H1 (cell line): Measurements from ENCODE around the gene IRF8. TPM values are rescaled to one million over a fixed set of nuclear protein-coding genes. Genes with fewer than 3 reads are reported as not detected.

ENCODE experiments used
- CTCF ChIA-PET: fragments of 300-600 bp; sonication (Branson Sonifier 250); formaldehyde crosslinking; loops from one replicate; lab custom pipeline; 2021; ENCODE audit not compliant: partially characterized antibody; lab: Charles Lee
- POLR2A ChIA-PET: fragments of 300-600 bp; sonication (Branson Sonifier 250); formaldehyde crosslinking; loops from one replicate; lab custom pipeline; 2021; ENCODE audit warnings: inconsistent platforms; ENCODE audit not compliant: partially characterized antibody; lab: Charles Lee
- DNase-seq, 2 experiments: peaks; one replicate each; pipeline versions ENCODE4 v3.0.0 to v3.0.0-alpha.2; 2010 to 2022; ENCODE audit warnings: low spot score in 2 of 2, low read depth in 1 of 2, mixed read lengths in 1 of 2
- FAIRE-seq: peaks from 2 replicates; lab custom pipeline; 2011; peaks lifted over from hg19 to GRCh38; lab: Jason Lieb, UNC
- H2AFZ ChIP-seq: 2 replicates; pipeline ENCODE4 v1.8.1; 2012; ENCODE audit warnings: low read length, inconsistent platforms
- H2AK5ac ChIP-seq: 2 replicates; pipeline ENCODE4 v1.6.1; 2013; ENCODE audit warnings: low read depth, low read length
- H2BK120ac ChIP-seq: replicated peaks from 2 replicates; pipeline ENCODE3; 2013; ENCODE audit warnings: low read depth, low read length, inconsistent platforms
- H2BK12ac ChIP-seq: 2 replicates; pipeline ENCODE4 v1.6.1; 2013; ENCODE audit warnings: low read depth, low read length
- H2BK15ac ChIP-seq: 2 replicates; pipeline ENCODE4 v1.6.1; 2013; ENCODE audit warnings: low read length
- H2BK20ac ChIP-seq: 2 replicates; pipeline ENCODE4 v1.6.1; 2013; ENCODE audit warnings: low read length
- H2BK5ac ChIP-seq: 2 replicates; pipeline ENCODE4 v1.6.1; 2013; ENCODE audit warnings: low read depth, low read length
- H3K14ac ChIP-seq: 2 replicates; pipeline ENCODE4 v1.6.1; 2013; ENCODE audit warnings: inconsistent platforms; ENCODE audit not compliant: insufficient read length
- H3K18ac ChIP-seq: 2 replicates; pipeline ENCODE4 v1.6.1; 2013; ENCODE audit warnings: low read length; ENCODE audit errors: extremely low read depth
- H3K23ac ChIP-seq: 2 replicates; pipeline ENCODE4 v1.6.1; 2013; ENCODE audit warnings: inconsistent platforms; ENCODE audit not compliant: insufficient read length
- H3K23me2 ChIP-seq: 2 replicates; pipeline ENCODE4 v1.6.1; 2013; ENCODE audit warnings: low read depth, low read length
- H3K27ac ChIP-seq: 2 replicates; pipeline ENCODE4 v1.6.1; 2011; ENCODE audit warnings: low read depth, low read length, inconsistent platforms
- H3K27me3 ChIP-seq, 4 experiments: replicated peaks in 1 of 4; 1 replicate in 1 of 4; 2 replicates in 3 of 4; pipeline versions ENCODE4 v1.6.1 to v1.8.1; 2011 to 2013; ENCODE audit warnings: low read length in 3 of 4, mild to moderate bottlenecking in 3 of 4, inconsistent platforms in 2 of 4, mixed read lengths in 2 of 4, moderate library complexity in 1 of 4; ENCODE audit not compliant: control insufficient read depth in 3 of 4, insufficient read depth in 3 of 4; ENCODE audit errors: extremely low read depth in 1 of 4
- H3K36me3 ChIP-seq, 4 experiments: 2 replicates each; pipeline versions ENCODE4 v1.6.1 to v1.8.1; 2011 to 2013; ENCODE audit warnings: mild to moderate bottlenecking in 4 of 4, low read length in 3 of 4, moderate library complexity in 2 of 4, control low read depth in 1 of 4, inconsistent platforms in 1 of 4; ENCODE audit not compliant: insufficient read depth in 4 of 4, control insufficient read depth in 2 of 4
- H3K4ac ChIP-seq: replicated peaks from 2 replicates; pipeline ENCODE3; 2013; ENCODE audit warnings: low read length, low read depth, mixed read lengths, inconsistent platforms; ENCODE audit not compliant: insufficient read length
- H3K4me1 ChIP-seq, 4 experiments: replicated peaks in 1 of 4; 1 replicate in 1 of 4; 2 replicates in 3 of 4; pipeline versions ENCODE4 v1.6.1 to v1.8.1; 2011 to 2013; ENCODE audit warnings: low read length in 3 of 4, inconsistent platforms in 2 of 4, mixed read lengths in 1 of 4; ENCODE audit not compliant: insufficient read depth in 4 of 4, control insufficient read depth in 3 of 4
- H3K4me2 ChIP-seq, 2 experiments: 2 replicates each; pipeline versions ENCODE4 v1.6.1 to v1.8.1; 2011 to 2013; ENCODE audit warnings: low read depth in 2 of 2, low read length in 2 of 2, control low read depth in 1 of 2, inconsistent platforms in 1 of 2, mild to moderate bottlenecking in 1 of 2; ENCODE audit not compliant: insufficient read depth in 1 of 2
- H3K4me3 ChIP-seq, 4 experiments: fragments of 200-600, 300-600 bp in 1 of 4; sonication (generic), shearing (Covaris generic), sonication (Bioruptor Twin) in 1 of 4; 2 replicates each; pipeline versions ENCODE4 v1.5.1 to v1.8.1; 2011 to 2016; ENCODE audit warnings: low read length in 4 of 4, low read depth in 3 of 4, control low read depth in 2 of 4, inconsistent platforms in 2 of 4, mild to moderate bottlenecking in 2 of 4, mixed read lengths in 1 of 4, moderate library complexity in 1 of 4; ENCODE audit not compliant: insufficient read depth in 2 of 4; ENCODE audit errors: extremely low read depth in 1 of 4
- H3K56ac ChIP-seq: replicated peaks from 2 replicates; pipeline ENCODE3; 2013; ENCODE audit warnings: low read depth, mild to moderate bottlenecking, mixed read lengths, low read length, inconsistent platforms; ENCODE audit not compliant: insufficient read length
- H3K79me1 ChIP-seq: 2 replicates; pipeline ENCODE4 v1.6.1; 2013; ENCODE audit warnings: low read depth, low read length, control low read depth
- H3K79me2 ChIP-seq, 2 experiments: 2 replicates each; pipeline versions ENCODE4 v1.6.1 to v1.8.1; 2012 to 2013; ENCODE audit warnings: low read length in 2 of 2, mild to moderate bottlenecking in 2 of 2, inconsistent platforms in 1 of 2; ENCODE audit not compliant: insufficient read depth in 2 of 2, control insufficient read depth in 1 of 2
- H3K9ac ChIP-seq, 4 experiments: replicated peaks in 1 of 4; 1 replicate in 1 of 4; 2 replicates in 3 of 4; pipeline versions ENCODE4 v1.6.1 to v1.8.1; 2011 to 2013; ENCODE audit warnings: low read depth in 3 of 4, low read length in 3 of 4, control low read depth in 2 of 4, mild to moderate bottlenecking in 2 of 4, moderate library complexity in 2 of 4, inconsistent platforms in 1 of 4; ENCODE audit errors: extremely low read depth in 1 of 4
- H3K9me3 ChIP-seq, 2 experiments: 2 replicates each; pipeline versions ENCODE4 v1.6.1 to v1.8.1; 2012 to 2013; ENCODE audit warnings: mild to moderate bottlenecking in 2 of 2, moderate library complexity in 2 of 2, control low read depth in 1 of 2, inconsistent platforms in 1 of 2, low read depth in 1 of 2, low read length in 1 of 2, mixed read lengths in 1 of 2; ENCODE audit not compliant: insufficient read depth in 2 of 2
- H4K20me1 ChIP-seq, 2 experiments: replicated peaks in 1 of 2; 2 replicates each; pipeline versions ENCODE3 to v1.8.1; 2011 to 2013; ENCODE audit warnings: inconsistent platforms in 2 of 2, low read length in 2 of 2, mild to moderate bottlenecking in 1 of 2; ENCODE audit not compliant: insufficient read depth in 2 of 2, control insufficient read depth in 1 of 2
- H4K5ac ChIP-seq: 2 replicates; pipeline ENCODE4 v1.6.1; 2013; ENCODE audit warnings: low read length, low read depth, mixed read lengths, inconsistent platforms; ENCODE audit not compliant: insufficient read length
- H4K8ac ChIP-seq: 2 replicates; pipeline ENCODE4 v1.8.0; 2013; ENCODE audit warnings: mild to moderate bottlenecking, moderate library complexity, low read length, inconsistent platforms; ENCODE audit not compliant: insufficient read depth; ENCODE audit errors: extremely low read depth
- H4K91ac ChIP-seq: replicated peaks from 2 replicates; pipeline ENCODE3; 2013; ENCODE audit warnings: low read length, mixed read lengths, inconsistent platforms; ENCODE audit not compliant: insufficient read length
- ASH2L ChIP-seq: fragments of 200-600, 300-600 bp; sonication (generic); IDR thresholded peaks from one replicate; pipeline ENCODE4 v1.7.1; 2017; ENCODE audit warnings: low read length
- CTBP2 ChIP-seq: IDR thresholded peaks from 2 replicates; pipeline ENCODE4 v1.7.0; 2011; ENCODE audit warnings: borderline replicate concordance, mild to moderate bottlenecking, moderate library complexity, mixed read lengths, low read length; ENCODE audit not compliant: insufficient read depth, insufficient read length
- KDM5A ChIP-seq: fragments of 200-600 bp; IDR thresholded peaks from 2 replicates; pipeline ENCODE4 v1.7.1; 2012; ENCODE audit warnings: mild to moderate bottlenecking, low read length, inconsistent platforms, mixed read lengths
- POLR2A ChIP-seq, 2 experiments: IDR thresholded peaks; 1 replicate in 1 of 2; 2 replicates in 1 of 2; pipeline ENCODE4 v1.6.1; 2011; ENCODE audit warnings: low read depth in 2 of 2, low read length in 2 of 2, mild to moderate bottlenecking in 2 of 2; ENCODE audit errors: control extremely low read depth in 1 of 2
- SRF ChIP-seq: IDR thresholded peaks from 2 replicates; pipeline ENCODE4 v1.6.1; 2011; ENCODE audit warnings: mild to moderate bottlenecking, low read depth, low read length, moderate library complexity
- whole genome bisulfite sequencing, 2 experiments: shearing (Covaris generic) in 1 of 2; methylation state at CpG; one replicate each; pipeline versions ENCODE4 v1.1.6 to v1.1.7; 2013 to 2015; ENCODE audit warnings: low lambda C conversion rate in 2 of 2, mixed read lengths in 2 of 2, inconsistent platforms in 1 of 2, low coverage in 1 of 2, missing lambda C conversion rate in 1 of 2; ENCODE audit not compliant: insufficient replicate concordance in 2 of 2, insufficient coverage in 1 of 2, insufficient read length in 1 of 2; ENCODE audit errors: extremely low coverage in 1 of 2, missing lambda C conversion rate in 1 of 2; 5-methylcytosine and 5-hydroxymethylcytosine counted together
- polyA plus RNA-seq, 7 experiments: library from polyadenylated mRNA; depleted of rRNA in 3 of 7; stranded (reverse) in 5 of 7; unstranded in 2 of 7; fragments of >200 nt in 5 of 7; fragments of 200-250 nt in 2 of 7; gene quantifications; 1 replicate in 5 of 7; 2 replicates in 1 of 7; 4 replicates in 1 of 7; pipeline versions ENCODE4 v1.2.1 to v1.2.3, GENCODE V29; 2011 to 2013; ENCODE audit warnings: missing spikeins in 2 of 7, mixed read lengths in 2 of 7
- total RNA-seq: library from RNA; stranded (reverse); fragmentation: NEBNext Ultra II Directional; extraction: Animal tissue kit (Norgen Biotek cat#: 25700); gene quantifications from 2 replicates; pipeline ENCODE4 v1.2.1, GENCODE V29; 2021
- TF ChIP-seq, protein P1 (sequence below): IDR thresholded peaks from 2 replicates; pipeline ENCODE4 v1.6.1; 2012; ENCODE audit warnings: inconsistent platforms

IRF8 gene
- total and polyA plus RNA-seq, 2 of the 8 experiments (the other 6 are each of a cell fraction or from before 2014, with no cell fraction given) = 0.35 to 2.0 TPM

DNA sequence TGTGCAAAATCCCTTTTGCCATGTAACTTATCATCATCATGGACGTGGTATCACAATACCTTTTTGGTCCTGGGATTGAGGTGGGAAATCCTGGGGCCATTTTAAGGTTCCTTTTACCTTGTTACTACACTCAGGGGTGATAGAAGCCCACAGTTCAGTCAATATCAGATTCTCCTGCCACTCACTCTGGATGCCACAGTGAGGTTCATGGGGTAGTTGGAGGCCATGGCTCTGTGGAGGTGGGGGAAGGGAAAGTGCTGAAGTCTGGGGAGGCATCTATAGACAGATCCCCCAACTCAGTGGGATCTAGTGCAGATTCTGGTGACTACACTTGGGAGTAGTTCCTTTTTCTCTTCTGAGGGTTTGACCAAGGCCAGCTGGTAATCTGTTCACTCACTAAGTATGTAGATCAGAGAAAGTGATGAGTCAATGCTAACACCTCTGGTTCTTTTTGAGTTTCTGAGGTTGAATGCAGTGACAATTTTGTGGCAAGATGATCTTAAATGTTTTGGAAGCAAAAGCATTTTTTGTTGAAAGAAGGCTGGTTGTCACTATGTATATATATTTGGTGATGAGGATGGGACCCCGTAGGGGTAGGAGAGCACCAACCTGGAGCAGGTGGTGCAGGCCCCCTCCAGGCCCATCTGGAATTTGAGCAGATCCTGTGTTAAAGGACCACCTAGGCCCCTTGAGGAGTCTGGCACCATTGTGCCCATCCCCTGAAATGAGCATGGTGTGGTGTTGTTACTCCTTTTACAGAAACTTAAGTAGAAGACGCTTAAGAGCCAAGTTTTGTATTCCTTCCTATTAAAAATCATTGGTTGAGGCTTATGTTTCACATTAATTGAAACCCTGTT lies 18.8 kb upstream of the IRF8 start:
- Histone ChIP-seq H2BK120ac (no peak overlapping the region), H2BK12ac (no peak overlapping the region), H3K9me3 (no peaks in the 10 kb centered on the region), H3K4ac (no peak overlapping the region), H4K5ac (no peak overlapping the region), H3K9ac (no peak overlapping the region), H2BK5ac (no peak overlapping the region), H2AFZ (no peak overlapping the region), H3K79me1 (no peaks in the 10 kb centered on the region), H3K4me2 (no peak overlapping the region), H3K56ac (no peak overlapping the region), H3K27me3 (peaks cover 0 to 3% (median 0%) of the 10 kb centered on the region in 4 experiments; a peak in 3 of 7 replicates), H4K20me1 (no peaks in the 10 kb centered on the region), H2BK15ac (no peak overlapping the region), H4K8ac (no peak overlapping the region), H4K91ac (no peak overlapping the region), H3K18ac (no peak overlapping the region), H3K4me3 (no peak overlapping the region), H3K36me3 (no peaks in the 10 kb centered on the region), H3K23ac (no peak overlapping the region), H2BK20ac (no peak overlapping the region), H3K4me1 (no peaks in the 10 kb centered on the region), H3K27ac (no peak overlapping the region), H3K79me2 (no peaks in the 10 kb centered on the region), H2AK5ac (no peak overlapping the region), H3K23me2 (no peaks in the 10 kb centered on the region), H3K14ac (no peak overlapping the region)
- no peak for DNase-seq
- ChIA-PET POLR2A (no interaction called here), CTCF (no interaction called here)
- no peak for FAIRE-seq
- 83% methylated on average over 3 of the region's 3 CpGs; no CpG with 5 or more reads in 1 of the 2 experiments for WGBS, 2 experiments
- TF ChIP-seq CTBP2 (no peak), SRF (no peak), POLR2A (IDR thresholded peaks at IDR 0.05; ENCODE audit: control extremely low read depth in 1 of 2, low read depth in 2 of 2, low read length in 2 of 2) (no peak), ASH2L (no peak), KDM5A (no peak)
- TF ChIP-seq, protein P1, sequence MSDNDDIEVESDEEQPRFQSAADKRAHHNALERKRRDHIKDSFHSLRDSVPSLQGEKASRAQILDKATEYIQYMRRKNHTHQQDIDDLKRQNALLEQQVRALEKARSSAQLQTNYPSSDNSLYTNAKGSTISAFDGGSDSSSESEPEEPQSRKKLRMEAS = no peak
